ENCODE results near the gene CLMN. TPM values are rescaled to one million over a fixed set of nuclear protein-coding genes. Genes with fewer than 3 reads are reported as not detected.
A peak's percentile ranks its signal among the peaks of the same experiment; 100 is the strongest.

Gene CLMN
- total RNA-seq, 3 donors from 2014 or later (not counting 1 experiment from before 2014, with no cell fraction given) = 0.80 to 2.0 (median 1.8) TPM

DNA sequence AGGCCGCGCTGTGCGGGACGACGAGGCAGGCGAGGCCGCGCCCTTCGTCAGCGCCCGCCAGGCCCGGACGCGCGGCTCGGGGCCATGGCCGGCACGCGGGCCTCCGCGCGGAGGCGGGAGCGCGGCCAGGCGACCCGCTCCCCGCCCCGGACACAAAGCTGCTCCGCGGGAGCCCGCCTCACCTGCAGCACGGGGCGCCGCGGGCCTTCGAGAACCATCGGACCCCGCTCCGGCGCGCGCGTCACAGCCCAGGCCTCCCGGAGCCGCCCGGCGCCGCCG is 162.7 kb downstream of the CLMN start:
- Mint-ChIP-seq H3K36me3 (no peaks in the 10 kb centered on the region), H3K27ac (peak overlapping the region; percentile 89 to 96), H3K4me1 (peaks cover 42 to 43% of the 10 kb centered on the region in 2 donors), H3K27me3 (ENCODE audit: low read depth in 2 of 2) (no peaks in the 10 kb centered on the region), H3K9me3 (no peaks in the 10 kb centered on the region), H3K4me3 (peak overlapping the region; percentile 91)
- no peaks in the 10 kb centered on the region for H3K36me3 ChIP-seq (ENCODE audit: control insufficient read depth, insufficient read depth, low read length)
- H3K9me3 ChIP-seq (ENCODE audit: control insufficient read depth, insufficient read depth, low read length) = no peaks in the 10 kb centered on the region
- peak overlapping the region; percentile 69 for H3K4me3 ChIP-seq (ENCODE audit: low read length)
- H3K27me3 ChIP-seq (ENCODE audit: control insufficient read depth, insufficient read depth, low read length) = no peaks in the 10 kb centered on the region
- ATAC-seq (peak; percentile 37 to 63 (median 49)), DNase-seq (no peak)
- intact Hi-C loops (cut with micrococcal nuclease) = loop anchor here (5.0 kb wide), 1 partner anchor 380 kb away; the partner anchor contains the start of gene GLRX5
- H3K27ac ChIP-seq (ENCODE audit: low read length) = peak overlapping the region; percentile 67
- WGBS (ENCODE audit: insufficient coverage) = 0% methylated on average over 50 of the region's 50 CpGs
- TF ChIP-seq, protein P1, sequence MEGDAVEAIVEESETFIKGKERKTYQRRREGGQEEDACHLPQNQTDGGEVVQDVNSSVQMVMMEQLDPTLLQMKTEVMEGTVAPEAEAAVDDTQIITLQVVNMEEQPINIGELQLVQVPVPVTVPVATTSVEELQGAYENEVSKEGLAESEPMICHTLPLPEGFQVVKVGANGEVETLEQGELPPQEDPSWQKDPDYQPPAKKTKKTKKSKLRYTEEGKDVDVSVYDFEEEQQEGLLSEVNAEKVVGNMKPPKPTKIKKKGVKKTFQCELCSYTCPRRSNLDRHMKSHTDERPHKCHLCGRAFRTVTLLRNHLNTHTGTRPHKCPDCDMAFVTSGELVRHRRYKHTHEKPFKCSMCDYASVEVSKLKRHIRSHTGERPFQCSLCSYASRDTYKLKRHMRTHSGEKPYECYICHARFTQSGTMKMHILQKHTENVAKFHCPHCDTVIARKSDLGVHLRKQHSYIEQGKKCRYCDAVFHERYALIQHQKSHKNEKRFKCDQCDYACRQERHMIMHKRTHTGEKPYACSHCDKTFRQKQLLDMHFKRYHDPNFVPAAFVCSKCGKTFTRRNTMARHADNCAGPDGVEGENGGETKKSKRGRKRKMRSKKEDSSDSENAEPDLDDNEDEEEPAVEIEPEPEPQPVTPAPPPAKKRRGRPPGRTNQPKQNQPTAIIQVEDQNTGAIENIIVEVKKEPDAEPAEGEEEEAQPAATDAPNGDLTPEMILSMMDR (IDR thresholded peaks at IDR 0.05) = no peak
- peaks cover 14% of the 10 kb centered on the region for H3K4me1 ChIP-seq (ENCODE audit: control insufficient read depth, insufficient read depth, low read length)

DNA sequence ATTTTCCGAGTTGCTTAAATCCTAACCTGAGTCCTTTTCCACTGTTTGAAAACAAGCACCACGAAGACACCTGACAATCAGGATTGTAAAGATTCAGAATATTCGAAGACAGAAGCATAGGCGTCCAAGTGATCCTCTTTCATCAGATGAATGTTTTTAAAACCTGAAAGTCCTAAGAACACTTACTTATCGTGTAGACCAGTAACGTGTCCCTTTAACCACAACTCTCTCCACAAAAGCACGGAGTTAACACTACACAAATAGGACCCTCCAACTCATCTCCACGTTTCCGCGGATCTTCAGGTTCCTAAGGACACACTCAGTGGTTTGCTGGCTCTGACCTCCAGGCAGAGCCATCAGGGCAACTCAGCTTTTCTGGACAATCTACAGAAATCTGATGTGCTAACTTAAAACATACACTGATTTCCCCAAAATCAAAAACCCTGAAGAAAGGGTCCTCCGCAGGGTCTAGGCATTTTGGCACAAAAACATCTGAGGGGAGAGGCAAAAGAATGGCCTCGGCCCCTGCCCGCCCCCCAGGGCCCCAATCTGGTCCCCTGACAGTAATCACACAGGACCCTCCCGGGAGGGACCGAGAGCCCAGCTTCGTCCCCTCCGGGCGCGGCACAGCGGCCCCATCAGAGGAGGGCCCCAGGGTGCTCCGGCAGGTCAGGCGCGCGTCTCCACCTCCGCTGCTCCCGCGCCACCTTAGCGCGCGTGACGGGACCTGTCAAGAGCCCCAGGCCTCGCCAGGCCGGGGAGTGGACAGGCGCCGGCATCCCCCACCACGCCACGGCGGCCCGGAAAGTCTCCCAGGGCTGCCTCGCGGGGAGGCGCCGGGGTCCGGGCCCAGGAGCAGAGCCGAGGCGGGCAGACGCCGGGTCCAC is 163.3 kb downstream of the CLMN start:
- Histone ChIP-seq H3K4me3 (ENCODE audit: low read length) (peak overlapping the region; percentile 36), H3K4me1 (ENCODE audit: control insufficient read depth, insufficient read depth, low read length) (peaks cover 14% of the 10 kb centered on the region), H3K36me3 (ENCODE audit: control insufficient read depth, insufficient read depth, low read length) (no peaks in the 10 kb centered on the region), H3K9me3 (ENCODE audit: control insufficient read depth, insufficient read depth, low read length) (no peaks in the 10 kb centered on the region), H3K27ac (ENCODE audit: low read length) (peak overlapping the region; percentile 67), H3K27me3 (ENCODE audit: control insufficient read depth, insufficient read depth, low read length) (no peaks in the 10 kb centered on the region)
- peak; percentile 21 to 46 (median 24) for ATAC-seq
- peak in 1 of 2 donors; percentile 29 for DNase-seq
- Mint-ChIP-seq H3K36me3 (no peaks in the 10 kb centered on the region), H3K9me3 (no peaks in the 10 kb centered on the region), H3K27ac (peak overlapping the region; percentile 28 to 96), H3K4me3 (peak overlapping the region; percentile 77), H3K4me1 (peaks cover 48 to 49% of the 10 kb centered on the region in 2 donors), H3K27me3 (ENCODE audit: low read depth in 2 of 2) (no peaks in the 10 kb centered on the region)
- intact Hi-C loops (cut with micrococcal nuclease) = loop anchor here (5.0 kb wide), 1 partner anchor 381 kb away; the partner anchor contains the start of gene GLRX5
- 2% methylated on average over 48 of the region's 48 CpGs for WGBS (ENCODE audit: insufficient coverage)
- TF ChIP-seq, protein P1 (IDR thresholded peaks at IDR 0.05) = no peak

GRCh38 chr14:95155045-95155444 is 164.7 kb downstream of the CLMN start:
- no peaks in the 10 kb centered on the region for H3K36me3 Mint-ChIP-seq
- intact Hi-C loops (cut with micrococcal nuclease) = loop anchor here (5.0 kb wide), 1 partner anchor 382 kb away; the partner anchor contains the start of gene GLRX5
- H3K27me3 Mint-ChIP-seq (ENCODE audit: low read depth in 2 of 2) = no peaks in the 10 kb centered on the region
- H3K4me3 Mint-ChIP-seq = peak overlapping the region; percentile 63
- no peak overlapping the region for H3K27ac ChIP-seq (ENCODE audit: low read length)
- no peaks in the 10 kb centered on the region for H3K27me3 ChIP-seq (ENCODE audit: control insufficient read depth, insufficient read depth, low read length)
- WGBS (ENCODE audit: insufficient coverage) = 97% methylated on average over 12 of the region's 12 CpGs
- ATAC-seq (no peak), DNase-seq (no peak)
- H3K4me3 ChIP-seq (ENCODE audit: low read length) = no peak overlapping the region
- H3K27ac Mint-ChIP-seq = peak overlapping the region; percentile 28 to 96
- H3K4me1 ChIP-seq (ENCODE audit: control insufficient read depth, insufficient read depth, low read length) = peaks cover 14% of the 10 kb centered on the region
- no peaks in the 10 kb centered on the region for H3K9me3 ChIP-seq (ENCODE audit: control insufficient read depth, insufficient read depth, low read length)
- peaks cover 58 to 61% of the 10 kb centered on the region in 2 donors for H3K4me1 Mint-ChIP-seq
- no peaks in the 10 kb centered on the region for H3K36me3 ChIP-seq (ENCODE audit: control insufficient read depth, insufficient read depth, low read length)
- TF ChIP-seq, protein P1 (IDR thresholded peaks at IDR 0.05) = no peak
- no peaks in the 10 kb centered on the region for H3K9me3 Mint-ChIP-seq

Data from natural killer cell (primary cell).